NB4 (cell line): ENCODE measurements around the gene LOX.

ENCODE experiments used
- DNase-seq: peaks from one replicate; pipeline ENCODE4 v3.0.0; 2010; ENCODE audit warnings: low read depth
- H3K4me3 ChIP-seq: one replicate; pipeline ENCODE4 v1.5.1; 2011; ENCODE audit warnings: mild to moderate bottlenecking, low read depth, low read length, moderate library complexity
- MYC ChIP-seq: IDR thresholded peaks from 2 replicates; pipeline ENCODE4 v1.6.1; 2011; ENCODE audit warnings: low read depth, low read length
- POLR2A ChIP-seq: IDR thresholded peaks from 2 replicates; pipeline ENCODE4 v1.6.1; 2011; ENCODE audit warnings: mild to moderate bottlenecking; ENCODE audit not compliant: insufficient read length; ENCODE audit errors: extremely low read depth
- TF ChIP-seq, protein P1 (sequence below): IDR thresholded peaks from one replicate; pipeline ENCODE4 v1.5.1; 2012; ENCODE audit warnings: low read depth, low read length
- TF ChIP-seq, protein P2 (sequence below): IDR thresholded peaks from 2 replicates; pipeline ENCODE4 v1.6.1; 2011; ENCODE audit warnings: low read depth, low read length

The LOX gene

DNA sequence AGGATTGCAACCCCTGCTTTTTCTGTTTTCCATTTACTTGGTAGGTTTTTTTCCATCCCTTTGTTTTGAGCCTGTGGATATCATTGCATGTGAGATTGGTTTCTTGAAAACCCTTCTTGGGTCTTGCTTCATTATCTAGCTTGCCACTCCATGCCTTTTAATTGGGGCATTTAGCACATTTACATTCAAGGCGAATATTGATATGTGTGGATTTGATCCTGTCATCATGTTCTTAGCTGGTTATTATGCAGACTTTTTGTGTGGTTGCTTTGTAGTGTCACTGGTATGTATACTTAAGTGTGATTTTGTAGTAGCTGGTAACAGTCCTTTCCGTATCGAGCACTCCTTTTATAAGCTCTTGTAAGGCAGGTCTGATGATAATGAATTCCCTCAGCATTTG is 26.5 kb downstream of the LOX start:
- TF ChIP-seq POLR2A: no peak
- TF ChIP-seq, protein P1, sequence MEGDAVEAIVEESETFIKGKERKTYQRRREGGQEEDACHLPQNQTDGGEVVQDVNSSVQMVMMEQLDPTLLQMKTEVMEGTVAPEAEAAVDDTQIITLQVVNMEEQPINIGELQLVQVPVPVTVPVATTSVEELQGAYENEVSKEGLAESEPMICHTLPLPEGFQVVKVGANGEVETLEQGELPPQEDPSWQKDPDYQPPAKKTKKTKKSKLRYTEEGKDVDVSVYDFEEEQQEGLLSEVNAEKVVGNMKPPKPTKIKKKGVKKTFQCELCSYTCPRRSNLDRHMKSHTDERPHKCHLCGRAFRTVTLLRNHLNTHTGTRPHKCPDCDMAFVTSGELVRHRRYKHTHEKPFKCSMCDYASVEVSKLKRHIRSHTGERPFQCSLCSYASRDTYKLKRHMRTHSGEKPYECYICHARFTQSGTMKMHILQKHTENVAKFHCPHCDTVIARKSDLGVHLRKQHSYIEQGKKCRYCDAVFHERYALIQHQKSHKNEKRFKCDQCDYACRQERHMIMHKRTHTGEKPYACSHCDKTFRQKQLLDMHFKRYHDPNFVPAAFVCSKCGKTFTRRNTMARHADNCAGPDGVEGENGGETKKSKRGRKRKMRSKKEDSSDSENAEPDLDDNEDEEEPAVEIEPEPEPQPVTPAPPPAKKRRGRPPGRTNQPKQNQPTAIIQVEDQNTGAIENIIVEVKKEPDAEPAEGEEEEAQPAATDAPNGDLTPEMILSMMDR: no peak
- TF ChIP-seq MYC: no peak
- TF ChIP-seq, protein P2, sequence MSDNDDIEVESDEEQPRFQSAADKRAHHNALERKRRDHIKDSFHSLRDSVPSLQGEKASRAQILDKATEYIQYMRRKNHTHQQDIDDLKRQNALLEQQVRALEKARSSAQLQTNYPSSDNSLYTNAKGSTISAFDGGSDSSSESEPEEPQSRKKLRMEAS: no peak
- DNase-seq: no peak
- no peak overlapping the region for H3K4me3 ChIP-seq

DNA sequence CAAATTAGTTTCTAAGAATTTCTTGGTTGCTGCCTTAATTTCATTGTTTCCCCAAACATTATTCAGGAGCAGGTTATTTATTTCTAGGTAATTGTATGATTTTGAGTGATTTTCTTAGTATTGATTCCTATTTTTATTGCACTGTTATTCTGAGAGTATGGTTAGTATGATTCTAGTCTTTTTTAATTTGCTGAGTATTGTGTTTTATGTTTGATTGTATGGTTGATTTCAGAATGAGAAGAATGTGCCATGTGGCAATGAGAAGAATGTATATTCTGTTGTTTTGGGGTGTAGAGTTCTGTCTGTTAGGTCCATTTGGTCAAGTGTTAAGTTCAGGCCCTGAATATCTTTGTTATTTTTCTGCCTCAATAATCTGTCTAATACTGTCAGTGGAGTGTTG is 27.1 kb downstream of the LOX start:
- no peak overlapping the region for H3K4me3 ChIP-seq
- no peak for DNase-seq
- TF ChIP-seq, protein P2: no peak
- no peak for TF ChIP-seq POLR2A
- no peak for TF ChIP-seq MYC
- TF ChIP-seq, protein P1: no peak

DNA sequence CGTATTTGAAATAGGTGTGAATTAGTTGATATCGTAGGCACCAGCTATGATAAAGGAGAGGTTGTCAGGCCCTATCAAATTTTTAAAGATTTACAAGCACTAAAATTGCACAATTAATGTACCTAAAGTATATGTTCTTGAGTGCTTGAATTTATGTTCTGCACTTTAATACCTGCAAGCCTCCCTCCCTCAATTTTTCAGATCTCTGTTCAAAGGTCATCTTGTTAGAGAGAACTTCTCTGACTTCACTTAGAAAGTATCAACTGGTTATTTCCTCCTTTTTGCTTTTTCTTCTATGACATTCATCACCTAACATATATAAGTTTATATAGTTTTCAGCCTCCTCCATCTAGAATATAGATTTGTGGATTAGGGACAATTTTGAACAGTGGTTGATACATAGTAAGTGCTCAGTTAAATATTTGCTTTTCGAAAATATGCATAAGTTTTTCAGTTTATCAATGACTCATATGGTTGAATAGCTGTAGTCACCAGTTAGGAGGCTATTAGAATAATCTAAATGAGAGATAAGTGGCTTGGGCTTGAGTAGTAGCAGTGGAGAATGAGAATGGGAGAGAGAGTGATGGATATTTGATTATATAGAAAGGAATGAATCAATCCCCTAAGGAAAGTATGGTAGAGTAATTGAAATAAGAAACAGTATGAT is 37.3 kb downstream of the LOX start:
- no peak for DNase-seq
- no peak overlapping the region for H3K4me3 ChIP-seq
- TF ChIP-seq, protein P2: no peak
- TF ChIP-seq, protein P1: no peak
- TF ChIP-seq MYC (no peak), POLR2A (no peak)

DNA sequence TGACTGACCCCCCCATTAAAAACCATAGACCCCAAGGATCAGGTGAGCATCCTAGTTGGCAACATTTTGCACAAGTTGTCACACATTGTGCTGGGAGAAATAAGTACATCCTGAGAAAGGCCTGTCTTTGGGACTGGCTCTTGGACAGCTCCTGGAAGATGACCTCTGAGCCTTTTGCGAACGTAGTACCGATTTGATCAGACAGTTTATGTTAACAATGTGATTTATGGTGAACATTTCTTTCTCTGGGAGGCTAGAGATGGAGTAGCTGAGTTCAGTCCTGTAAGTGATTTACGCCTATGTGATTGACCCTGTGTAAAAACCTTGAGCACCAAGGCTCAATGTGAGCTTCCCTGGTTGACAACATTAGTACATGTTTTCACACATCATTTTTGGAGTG is 41.7 kb downstream of the LOX start:
- H3K4me3 ChIP-seq: no peak overlapping the region
- TF ChIP-seq, protein P1: no peak
- TF ChIP-seq POLR2A: no peak
- TF ChIP-seq, protein P2: no peak
- no peak for TF ChIP-seq MYC
- no peak for DNase-seq

DNA sequence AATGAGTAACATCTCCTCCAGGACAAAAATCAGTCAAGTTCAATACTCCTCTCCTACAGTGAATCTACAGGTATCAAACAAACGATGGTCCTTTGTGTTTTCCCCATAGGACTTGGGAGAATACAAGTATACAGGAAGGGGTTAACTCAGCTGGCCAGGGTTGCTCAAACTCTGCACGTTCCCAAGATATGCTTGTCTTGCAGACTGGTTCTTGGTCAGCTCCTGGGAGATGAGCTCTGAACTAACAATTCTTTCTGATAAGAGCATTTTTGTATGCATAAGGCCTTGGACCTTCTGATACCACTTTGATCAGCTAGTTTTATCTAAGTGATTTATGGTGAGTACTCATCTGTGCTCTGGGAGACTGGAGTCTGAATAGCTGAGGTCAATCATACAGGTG is 42.1 kb downstream of the LOX start:
- TF ChIP-seq, protein P2: no peak
- TF ChIP-seq POLR2A (no peak), MYC (no peak)
- TF ChIP-seq, protein P1: no peak
- no peak for DNase-seq
- H3K4me3 ChIP-seq: no peak overlapping the region
